WI38 (cell line): ENCODE data around the gene FAAH2.

Experiments
- H3K4me3 ChIP-seq: 2 replicates; pipeline ENCODE4 v1.5.1; 2011; ENCODE audit warnings: low read depth, mild to moderate bottlenecking, control low read depth, low read length
- CTCF ChIP-seq: IDR thresholded peaks from 2 replicates; pipeline ENCODE4 v1.5.1; 2012; ENCODE audit warnings: low read depth, mild to moderate bottlenecking, control low read depth, low read length

The FAAH2 gene

GRCh38 chrX:57451426-57452020 is 165.0 kb downstream of the FAAH2 start:
- no peak for TF ChIP-seq CTCF

GRCh38 chrX:57453901-57454300 is 167.4 kb downstream of the FAAH2 start:
- no peak overlapping the region for H3K4me3 ChIP-seq

More at GRCh38 chrX:57451426-57452020, 165.0 kb downstream of the FAAH2 start:
- no peak overlapping the region for H3K4me3 ChIP-seq

GRCh38 chrX:57481514-57481913 is 195.0 kb downstream of the FAAH2 start:
- TF ChIP-seq CTCF, result no peak
- no peak overlapping the region for H3K4me3 ChIP-seq

More at GRCh38 chrX:57453901-57454300, 167.4 kb downstream of the FAAH2 start:
- 0 out of 2 replicates have a peak, but pooled peaks have one; percentile 29 for TF ChIP-seq CTCF

DNA sequence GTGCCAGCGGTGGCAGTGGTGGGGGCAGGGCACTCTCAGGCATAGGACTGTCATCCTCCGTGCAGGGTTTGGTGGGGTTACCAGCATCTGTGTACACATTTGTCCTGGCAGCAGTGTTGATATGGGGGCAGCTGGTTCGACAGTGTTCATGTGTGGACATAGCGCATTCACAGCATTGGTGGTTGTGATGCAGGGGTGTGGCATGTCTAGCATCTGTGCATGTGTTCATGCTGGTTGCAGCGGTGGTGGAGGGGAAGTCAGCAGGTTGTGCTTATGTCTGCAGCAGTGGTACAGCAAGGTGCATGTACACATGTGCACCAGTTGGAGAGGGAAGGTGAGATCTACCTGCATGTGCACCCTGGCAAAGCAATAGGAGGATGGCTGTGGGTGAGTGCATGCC is 230.0 kb downstream of the FAAH2 start:
- no peak for TF ChIP-seq CTCF
- H3K4me3 ChIP-seq, result no peak overlapping the region

DNA sequence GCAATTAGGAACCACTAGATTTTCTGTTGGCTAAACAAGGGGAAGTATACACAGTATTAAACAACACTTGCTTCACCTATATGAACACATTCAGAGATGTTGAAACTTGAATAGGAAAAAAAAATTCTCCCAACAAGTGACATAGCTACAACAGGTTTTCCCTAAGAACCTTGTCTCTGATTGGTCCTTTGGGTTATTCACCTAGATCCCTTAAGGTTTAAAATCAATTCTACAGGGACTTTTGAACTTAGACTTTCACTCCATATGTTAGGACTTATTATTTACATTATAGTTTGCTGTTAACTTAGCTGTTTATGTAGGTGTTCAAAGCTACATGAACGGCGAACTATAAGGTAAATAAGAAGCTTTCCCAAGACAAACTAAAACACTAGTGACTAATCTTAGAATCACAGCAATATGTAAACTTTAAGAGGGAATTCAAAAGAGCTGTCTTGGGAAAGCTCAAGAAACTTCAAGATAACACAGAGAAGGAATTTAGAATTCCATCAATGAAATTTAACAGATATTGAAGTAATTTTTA is 233.1 kb downstream of the FAAH2 start:
- no peak for TF ChIP-seq CTCF
- no peak overlapping the region for H3K4me3 ChIP-seq

- 0 out of 2 replicates have a peak, but pooled peaks have one; percentile 7 for TF ChIP-seq CTCF
- no peak overlapping the region for H3K4me3 ChIP-seq
Measured at GRCh38 chrX:57528670-57529255, 242.3 kb downstream of the FAAH2 start.
